ENCODE data around the gene SUPT4H1. TPM values are rescaled to one million over a fixed set of nuclear protein-coding genes. Genes with fewer than 3 reads are reported as not detected.

Gene SUPT4H1
- total and polyA plus RNA-seq, 10 donors = 37.8 to 106 (median 66.6) TPM

DNA sequence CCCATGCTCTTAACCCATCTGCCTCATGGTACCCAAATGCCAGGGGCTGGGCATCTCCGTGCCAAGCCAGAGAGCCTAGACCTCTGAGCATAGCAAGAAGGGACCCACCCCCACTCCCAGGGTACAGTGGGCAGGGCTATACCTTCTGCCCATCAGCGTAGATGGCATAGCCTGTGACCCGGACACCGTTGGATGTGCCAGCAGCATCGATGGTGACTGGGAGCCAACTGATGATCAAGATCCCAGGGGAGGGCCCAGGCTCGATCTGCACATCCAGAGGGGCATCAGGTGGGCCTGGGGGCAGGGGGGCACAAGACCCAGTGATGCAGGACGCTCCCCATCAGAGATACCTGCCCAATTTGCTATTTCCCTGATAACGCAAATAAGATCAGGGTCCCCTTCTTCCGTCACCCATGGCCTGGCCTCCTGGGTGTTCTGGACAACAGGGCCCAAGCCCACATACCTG is 40.5 kb downstream of the SUPT4H1 start:
- Histone ChIP-seq H3K36me3 (peaks cover 0 to 50% (median 0%) of the 10 kb centered on the region in 6 donors), H3K9me3 (no peaks in the 10 kb centered on the region), H3K27ac (no peak overlapping the region), H3K27me3 (replicated peaks in 1 of 7) (no peaks in the 10 kb centered on the region), H3K4me3 (no peak overlapping the region), H3K4me1 (peaks cover 0 to 11% (median 0%) of the 10 kb centered on the region in 6 donors)
- intact Hi-C loops (cut with DNase I; ENCODE audit: low total_unique reads) = loop anchor here (10.0 kb wide), 1 partner anchor 103 kb away; the partner anchor contains the start of gene RNF43
- no peak for DNase-seq
- WGBS, 5 donors = 89 to 100% (median 96%) methylated on average over 4 to 9 of the region's 9 CpGs
- TF ChIP-seq POLR2AphosphoS5 (IDR thresholded peaks at IDR 0.05) (no peak), POLR2A (IDR thresholded peaks at IDR 0.05) (no peak)
- TF ChIP-seq, protein P1, sequence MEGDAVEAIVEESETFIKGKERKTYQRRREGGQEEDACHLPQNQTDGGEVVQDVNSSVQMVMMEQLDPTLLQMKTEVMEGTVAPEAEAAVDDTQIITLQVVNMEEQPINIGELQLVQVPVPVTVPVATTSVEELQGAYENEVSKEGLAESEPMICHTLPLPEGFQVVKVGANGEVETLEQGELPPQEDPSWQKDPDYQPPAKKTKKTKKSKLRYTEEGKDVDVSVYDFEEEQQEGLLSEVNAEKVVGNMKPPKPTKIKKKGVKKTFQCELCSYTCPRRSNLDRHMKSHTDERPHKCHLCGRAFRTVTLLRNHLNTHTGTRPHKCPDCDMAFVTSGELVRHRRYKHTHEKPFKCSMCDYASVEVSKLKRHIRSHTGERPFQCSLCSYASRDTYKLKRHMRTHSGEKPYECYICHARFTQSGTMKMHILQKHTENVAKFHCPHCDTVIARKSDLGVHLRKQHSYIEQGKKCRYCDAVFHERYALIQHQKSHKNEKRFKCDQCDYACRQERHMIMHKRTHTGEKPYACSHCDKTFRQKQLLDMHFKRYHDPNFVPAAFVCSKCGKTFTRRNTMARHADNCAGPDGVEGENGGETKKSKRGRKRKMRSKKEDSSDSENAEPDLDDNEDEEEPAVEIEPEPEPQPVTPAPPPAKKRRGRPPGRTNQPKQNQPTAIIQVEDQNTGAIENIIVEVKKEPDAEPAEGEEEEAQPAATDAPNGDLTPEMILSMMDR (IDR thresholded peaks at IDR 0.05 in 8 of 11, conservative IDR thresholded peaks at IDR 0.05 in 3 of 11) = no peak

GRCh38 chr17:58310511-58311428 is 41.2 kb downstream of the SUPT4H1 start:
- intact Hi-C loops (cut with DNase I; ENCODE audit: low total_unique reads) = loop anchor here (10.0 kb wide), 1 partner anchor 104 kb away; the partner anchor contains the start of gene RNF43
- TF ChIP-seq, protein P1 (IDR thresholded peaks at IDR 0.05 in 8 of 11, conservative IDR thresholded peaks at IDR 0.05 in 3 of 11) = no peak
- TF ChIP-seq POLR2A (IDR thresholded peaks at IDR 0.05) (no peak), POLR2AphosphoS5 (IDR thresholded peaks at IDR 0.05) (no peak)
- H3K9me3 ChIP-seq = no peaks in the 10 kb centered on the region
- 88 to 95% (median 91%) methylated on average over 15 to 23 of the region's 23 CpGs for WGBS, 5 donors
- DNase-seq = no peak
- no peak overlapping the region for H3K4me3 ChIP-seq
- peaks cover 0 to 50% (median 0%) of the 10 kb centered on the region in 6 donors for H3K36me3 ChIP-seq
- peaks cover 0 to 11% (median 0%) of the 10 kb centered on the region in 6 donors for H3K4me1 ChIP-seq
- H3K27ac ChIP-seq = no peak overlapping the region
- no peaks in the 10 kb centered on the region for H3K27me3 ChIP-seq (replicated peaks in 1 of 7)

DNA sequence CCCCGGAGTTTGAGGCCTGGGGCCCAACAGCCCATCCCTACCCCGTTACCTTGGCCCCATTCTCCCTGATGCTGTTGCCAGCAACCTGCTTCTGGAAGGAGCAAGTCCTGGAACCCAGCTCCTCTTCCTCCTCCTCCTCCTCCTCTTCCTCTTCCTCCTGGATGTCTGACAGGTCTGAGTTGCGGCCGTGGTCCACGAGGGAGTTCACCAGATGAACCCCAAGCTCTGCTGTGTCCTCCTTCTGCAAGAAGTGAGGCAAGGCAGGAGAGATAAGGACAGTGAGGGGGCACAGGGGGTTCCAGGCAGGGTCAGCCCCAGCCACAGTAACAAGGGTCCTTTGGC is 42.1 kb downstream of the SUPT4H1 start:
- no peaks in the 10 kb centered on the region for H3K27me3 ChIP-seq (replicated peaks in 1 of 7)
- H3K4me1 ChIP-seq = peaks cover 0 to 11% (median 0%) of the 10 kb centered on the region in 6 donors
- no peak overlapping the region for H3K27ac ChIP-seq
- no peaks in the 10 kb centered on the region for H3K9me3 ChIP-seq
- no peak overlapping the region for H3K4me3 ChIP-seq
- DNase-seq = no peak
- H3K36me3 ChIP-seq = peaks cover 0 to 50% (median 0%) of the 10 kb centered on the region in 6 donors
- 55 to 71% (median 62%) methylated on average over 5 of the region's 5 CpGs for WGBS, 5 donors
- TF ChIP-seq POLR2A (IDR thresholded peaks at IDR 0.05) (no peak), POLR2AphosphoS5 (IDR thresholded peaks at IDR 0.05) (no peak)
- TF ChIP-seq, protein P1 (IDR thresholded peaks at IDR 0.05 in 8 of 11, conservative IDR thresholded peaks at IDR 0.05 in 3 of 11) = no peak
- intact Hi-C loops (cut with DNase I; ENCODE audit: low total_unique reads) = loop anchor here (10.0 kb wide), 1 partner anchor 105 kb away; the partner anchor contains the start of gene RNF43

All from spleen (tissue), 11 donors.